GM12891 (cell line): Measurements from ENCODE around the gene EYS.
"Not testable (repeated sequence)": the region's sequence is repeated elsewhere in the genome, so short reads cannot be mapped to it uniquely, and the experiment has no call there.

Experiments used
- DNase-seq: peaks from one replicate; pipeline ENCODE4 v3.0.0; 2011; ENCODE audit warnings: low spot score; ENCODE audit not compliant: insufficient read length
- FAIRE-seq: peaks from 2 replicates; lab custom pipeline; 2011; peaks lifted over from hg19 to GRCh38; lab: Jason Lieb, UNC
- PAX5 ChIP-seq: IDR thresholded peaks from 2 replicates; pipeline ENCODE4 v1.6.1; 2011; ENCODE audit warnings: low read length, moderate library complexity, mild to moderate bottlenecking; ENCODE audit not compliant: insufficient read depth, severe bottlenecking
- POLR2A ChIP-seq: IDR thresholded peaks from 2 replicates; pipeline ENCODE4 v1.6.1; 2011; ENCODE audit warnings: low read depth, low read length, control low read depth
- POLR2AphosphoS5 ChIP-seq: IDR thresholded peaks from 2 replicates; pipeline ENCODE4 v1.6.1; 2011; ENCODE audit warnings: low read depth, low read length, control low read depth
- POU2F2 ChIP-seq: IDR thresholded peaks from 2 replicates; pipeline ENCODE4 v1.6.1; 2011; ENCODE audit warnings: low read depth, mild to moderate bottlenecking, control low read depth, low read length, moderate library complexity
- SPI1 ChIP-seq: IDR thresholded peaks from 2 replicates; pipeline ENCODE4 v1.6.1; 2011; ENCODE audit warnings: low read depth, low read length, control low read depth
- TAF1 ChIP-seq: IDR thresholded peaks from 2 replicates; pipeline ENCODE4 v1.6.1; 2011; ENCODE audit warnings: low read depth, low read length, control low read depth

Gene EYS

DNA sequence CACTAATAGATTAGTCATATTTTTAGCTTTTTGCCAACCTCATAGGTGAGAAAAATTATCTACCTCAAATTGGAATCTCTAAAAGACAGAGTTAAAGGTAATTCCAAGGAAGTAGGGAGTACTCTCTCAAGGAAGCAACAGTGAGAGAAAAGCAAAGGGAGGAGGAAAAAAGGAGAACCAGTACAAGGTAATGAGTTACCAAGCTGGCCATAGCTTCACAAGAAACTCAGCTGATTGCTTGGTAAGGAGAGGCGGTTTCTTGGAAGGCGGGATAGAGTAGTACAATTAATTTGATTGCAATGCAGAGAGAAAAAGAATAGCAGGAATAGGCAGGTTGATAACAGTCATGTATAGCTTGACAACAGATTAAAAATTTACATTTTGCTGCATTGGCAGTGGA lies 1933.8 kb downstream of the EYS start:
- no peak for FAIRE-seq
- DNase-seq, result no peak
- TF ChIP-seq POU2F2, result no peak
- TF ChIP-seq POLR2A, result no peak

DNA sequence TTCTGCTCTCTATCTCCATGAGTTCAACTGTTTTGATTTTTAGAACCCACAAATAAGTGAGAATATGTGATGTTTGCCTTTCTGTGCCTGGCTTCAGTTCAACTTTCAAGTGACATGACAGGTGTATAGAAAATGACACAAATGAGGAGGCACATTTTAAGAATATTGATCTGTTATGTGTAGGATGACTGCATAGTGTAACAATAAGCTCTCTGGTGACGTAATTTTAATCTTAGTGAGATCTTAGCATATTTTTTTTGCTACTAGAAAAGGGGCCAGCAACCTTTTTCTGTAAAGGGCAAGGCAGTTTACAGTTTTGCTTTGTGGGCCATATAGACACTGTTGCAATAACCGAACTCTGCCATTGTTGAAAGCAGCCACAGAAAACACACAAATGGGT lies 1941.2 kb downstream of the EYS start:
- no peak for FAIRE-seq
- TF ChIP-seq TAF1 (no peak), POLR2AphosphoS5 (no peak), POLR2A (no peak), POU2F2 (no peak), SPI1 (no peak), PAX5 (no peak)
- no peak for DNase-seq

DNA sequence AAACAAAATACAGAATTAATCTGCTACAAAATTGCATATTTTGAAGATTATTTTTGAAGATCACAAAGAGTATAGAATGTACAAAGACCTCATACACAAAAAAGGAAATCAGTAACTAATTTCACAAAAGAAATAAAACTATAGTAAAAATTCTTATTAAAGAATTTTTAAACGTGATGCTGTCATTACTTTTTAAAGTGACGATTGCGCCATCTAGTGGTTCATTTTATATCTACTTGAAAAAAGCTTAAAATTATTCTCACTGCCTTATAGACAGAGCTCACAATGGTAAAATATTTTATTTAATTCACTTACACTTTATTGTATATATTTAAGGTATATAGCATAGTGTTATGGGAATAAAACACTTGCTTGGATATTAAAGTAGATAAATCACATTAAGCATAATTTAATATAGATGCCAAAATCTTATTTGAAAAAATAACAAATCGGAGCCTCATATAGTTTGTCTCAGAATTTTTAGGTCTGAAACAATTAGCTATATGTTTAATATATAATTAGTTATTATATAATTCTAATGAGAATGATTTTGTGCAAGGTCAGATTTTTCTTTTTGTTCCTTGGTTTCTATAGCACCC lies 1942.6 kb downstream of the EYS start:
- DNase-seq (no peak), FAIRE-seq (no peak)
- TF ChIP-seq POLR2AphosphoS5, result no peak
- TF ChIP-seq SPI1, result no peak
- no peak for TF ChIP-seq PAX5
- TF ChIP-seq POU2F2, result no peak
- TF ChIP-seq POLR2A, result no peak
- TF ChIP-seq TAF1, result no peak

- DNase-seq (no peak), FAIRE-seq (no peak)
- TF ChIP-seq SPI1, result no peak
- TF ChIP-seq POLR2AphosphoS5, result no peak
- no peak for TF ChIP-seq TAF1
- no peak for TF ChIP-seq POU2F2
- TF ChIP-seq POLR2A, result no peak
Observed at GRCh38 chr6:63760199-63760598, 1946.8 kb downstream of the EYS start.

GRCh38 chr6:63759605-63760105 lies 1947.4 kb downstream of the EYS start:
- FAIRE-seq (no peak), DNase-seq (no peak)
- TF ChIP-seq POLR2A (no peak), TAF1 (no peak), PAX5 (no peak), POU2F2 (no peak), POLR2AphosphoS5 (no peak)

DNA sequence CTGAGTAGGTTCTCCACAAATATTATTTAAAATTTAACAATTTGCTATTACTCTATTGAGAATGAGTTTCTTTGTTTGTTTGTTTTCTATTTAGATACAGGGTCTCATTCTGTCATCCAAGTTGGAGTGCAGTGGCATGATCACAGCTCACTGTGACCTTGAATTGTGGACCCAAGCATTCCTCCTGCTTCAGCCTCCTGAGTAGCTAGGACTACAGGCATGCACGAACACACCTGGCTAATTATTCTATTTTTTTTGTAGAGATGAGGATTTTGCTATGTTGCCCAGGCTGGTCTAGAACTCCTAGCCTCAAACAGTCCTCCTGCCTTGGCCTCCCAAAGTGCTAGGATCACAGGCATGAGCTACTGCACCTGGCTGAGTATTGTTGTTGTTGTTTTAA lies 1949.2 kb downstream of the EYS start:
- no peak for DNase-seq
- no peak for TF ChIP-seq TAF1
- no peak for TF ChIP-seq PAX5
- no peak for TF ChIP-seq POU2F2
- no peak for TF ChIP-seq POLR2A
- TF ChIP-seq SPI1, result no peak
- TF ChIP-seq POLR2AphosphoS5, result no peak
- FAIRE-seq, result no peak

DNA sequence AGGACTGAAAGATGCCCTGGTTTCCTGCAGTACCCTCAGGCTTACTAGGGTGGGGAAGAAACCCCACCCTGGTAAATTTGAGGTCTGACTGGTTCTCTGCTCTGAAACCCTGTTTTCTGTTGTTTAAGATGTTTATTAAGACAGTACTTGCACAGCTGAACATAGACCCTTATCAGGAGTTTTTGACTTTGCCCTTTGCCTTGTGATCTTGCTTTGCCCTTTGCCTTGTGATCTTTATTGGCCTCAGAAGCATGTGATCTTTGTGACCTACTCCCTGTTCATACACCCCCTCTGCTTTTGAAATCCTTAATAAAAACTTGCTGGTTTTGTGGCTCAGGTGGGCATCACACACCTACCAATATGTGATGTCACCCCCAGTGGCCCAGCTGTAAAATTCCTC lies 1949.8 kb downstream of the EYS start:
- DNase-seq, FAIRE-seq: not testable (repeated sequence)

GRCh38 chr6:63750400-63750799 lies 1956.6 kb downstream of the EYS start:
- TF ChIP-seq TAF1 (no peak), POLR2AphosphoS5 (no peak), POLR2A (no peak), SPI1 (no peak), POU2F2 (no peak), PAX5 (no peak)
- FAIRE-seq, result no peak
- DNase-seq, result no peak

GRCh38 chr6:63745784-63746183 lies 1961.2 kb downstream of the EYS start:
- FAIRE-seq, result no peak

DNA sequence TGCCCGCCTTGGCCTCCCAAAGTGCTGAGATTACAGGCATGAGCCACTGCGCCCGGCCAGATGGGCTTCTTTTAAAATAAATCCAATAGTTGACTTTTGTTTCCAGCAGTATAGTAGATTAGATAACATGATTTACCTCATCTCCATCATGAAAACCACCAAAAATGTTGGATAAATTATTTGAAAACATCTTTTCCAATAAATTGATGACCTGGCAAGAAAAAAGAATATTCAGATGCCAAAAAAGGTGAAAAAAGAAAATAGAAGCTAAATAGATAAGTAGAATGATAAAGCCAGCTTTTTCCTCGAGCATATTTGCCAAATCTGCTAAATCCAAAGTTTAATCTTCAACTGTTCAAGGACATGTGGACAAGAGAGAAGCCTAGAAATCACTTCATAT lies 1962.2 kb downstream of the EYS start:
- DNase-seq (no peak), FAIRE-seq (no peak)
- no peak for TF ChIP-seq POLR2A

More at GRCh38 chr6:63745784-63746183, 1961.2 kb downstream of the EYS start:
- DNase-seq, result no peak
- TF ChIP-seq POLR2AphosphoS5, result no peak
- TF ChIP-seq TAF1, result no peak
- TF ChIP-seq POLR2A, result no peak
- TF ChIP-seq POU2F2, result no peak
- no peak for TF ChIP-seq PAX5
- no peak for TF ChIP-seq SPI1

DNA sequence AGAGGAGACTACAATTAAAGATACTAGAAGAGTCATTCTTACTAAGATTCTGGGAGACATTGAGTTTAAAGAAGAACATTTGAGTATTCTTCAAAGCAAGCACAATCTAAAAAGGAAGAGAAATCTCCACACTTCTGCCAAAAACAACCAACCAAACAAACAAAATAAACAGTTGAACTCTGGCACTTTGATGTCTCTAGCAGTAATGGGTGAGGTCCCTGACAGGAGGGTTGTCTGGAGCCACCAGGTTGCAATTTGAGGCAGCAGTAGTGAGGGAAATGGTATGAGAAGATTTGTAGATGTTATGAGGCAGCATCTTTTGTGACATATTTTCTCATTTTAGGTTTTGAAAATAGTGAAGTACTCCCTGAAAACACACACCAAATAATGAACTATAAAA lies 1963.3 kb downstream of the EYS start:
- TF ChIP-seq TAF1 (no peak), PAX5 (no peak), POLR2AphosphoS5 (no peak), POU2F2 (no peak), POLR2A (no peak), SPI1 (no peak)
- no peak for FAIRE-seq

More for the DNA sequence above, 1963.3 kb downstream of the EYS start:
- DNase-seq, result no peak
